ENCODE results near the gene FASLG. TPM values are rescaled to one million over a fixed set of nuclear protein-coding genes. Genes with fewer than 3 reads are reported as not detected.

FASLG gene
- total and polyA plus RNA-seq, 2 experiments from 2014 or later = not detected

- Histone ChIP-seq H3K9me3 (ENCODE audit: low read depth) (no peaks in the 10 kb centered on the region), H3K4me1 (ENCODE audit: low read depth) (no peaks in the 10 kb centered on the region), H3K27ac (no peak overlapping the region), H3K4me3 (no peak overlapping the region), H3K36me3 (no peaks in the 10 kb centered on the region), H3K27me3 (no peaks in the 10 kb centered on the region)
- peak in 1 of 2 donors; percentile 93 for DNase-seq (ENCODE audit: low read depth in 1 of 2, low spot score in 1 of 2)
- TF ChIP-seq CTCF (IDR thresholded peaks at IDR 0.05; ENCODE audit: low read depth, low read length) = no peak
Observed at GRCh38 chr1:172662464-172663109, 3.7 kb downstream of the FASLG start.

GRCh38 chr1:172663732-172664131 is 4.8 kb downstream of the FASLG start:
- no peak overlapping the region for H3K4me3 ChIP-seq
- H3K27ac ChIP-seq = no peak overlapping the region
- no peaks in the 10 kb centered on the region for H3K9me3 ChIP-seq (ENCODE audit: low read depth)
- no peaks in the 10 kb centered on the region for H3K4me1 ChIP-seq (ENCODE audit: low read depth)
- no peaks in the 10 kb centered on the region for H3K27me3 ChIP-seq
- TF ChIP-seq CTCF (IDR thresholded peaks at IDR 0.05; ENCODE audit: low read depth, low read length) = no peak
- no peak for DNase-seq (ENCODE audit: low read depth in 1 of 2, low spot score in 1 of 2)
- no peaks in the 10 kb centered on the region for H3K36me3 ChIP-seq

GRCh38 chr1:172668097-172668496 is 9.2 kb downstream of the FASLG start:
- Histone ChIP-seq H3K9me3 (ENCODE audit: low read depth) (no peaks in the 10 kb centered on the region), H3K4me3 (no peak overlapping the region), H3K4me1 (ENCODE audit: low read depth) (no peaks in the 10 kb centered on the region), H3K36me3 (no peaks in the 10 kb centered on the region), H3K27me3 (no peaks in the 10 kb centered on the region), H3K27ac (no peak overlapping the region)
- no peak for DNase-seq (ENCODE audit: low read depth in 1 of 2, low spot score in 1 of 2)
- TF ChIP-seq CTCF (IDR thresholded peaks at IDR 0.05; ENCODE audit: low read depth, low read length) = no peak

GRCh38 chr1:172669011-172669410 is 10.1 kb downstream of the FASLG start:
- no peak overlapping the region for H3K4me3 ChIP-seq
- no peaks in the 10 kb centered on the region for H3K36me3 ChIP-seq
- DNase-seq (ENCODE audit: low read depth in 1 of 2, low spot score in 1 of 2) = no peak
- H3K4me1 ChIP-seq (ENCODE audit: low read depth) = no peaks in the 10 kb centered on the region
- no peaks in the 10 kb centered on the region for H3K9me3 ChIP-seq (ENCODE audit: low read depth)
- H3K27ac ChIP-seq = no peak overlapping the region
- H3K27me3 ChIP-seq = no peaks in the 10 kb centered on the region
- no peak for TF ChIP-seq CTCF (IDR thresholded peaks at IDR 0.05; ENCODE audit: low read depth, low read length)

- no peaks in the 10 kb centered on the region for H3K4me1 ChIP-seq (ENCODE audit: low read depth)
- no peaks in the 10 kb centered on the region for H3K9me3 ChIP-seq (ENCODE audit: low read depth)
- H3K27me3 ChIP-seq = no peaks in the 10 kb centered on the region
- no peak for TF ChIP-seq CTCF (IDR thresholded peaks at IDR 0.05; ENCODE audit: low read depth, low read length)
- no peak overlapping the region for H3K4me3 ChIP-seq
- no peak for DNase-seq (ENCODE audit: low read depth in 1 of 2, low spot score in 1 of 2)
- no peak overlapping the region for H3K27ac ChIP-seq
- H3K36me3 ChIP-seq = no peaks in the 10 kb centered on the region
Observed at GRCh38 chr1:172670316-172670715, 11.4 kb downstream of the FASLG start.
